Stimulated activated CD4-positive, alpha-beta T cell treated with anti-CD3 and anti-CD28 coated beads, TNF-alpha, amount 100 ng/mL, for 4 hours (primary cell): ENCODE measurements around the gene CNTN1.
"Not testable (repeated sequence)": the region's sequence is repeated elsewhere in the genome, so short reads cannot be mapped to it uniquely, and the experiment has no call there.

ENCODE experiments used
- DNase-seq, 3 experiments: peaks; one replicate each; pipeline ENCODE4 v3.0.0-alpha.2; 2020; ENCODE audit warnings: low read depth in 3 of 3

CNTN1 gene

DNA sequence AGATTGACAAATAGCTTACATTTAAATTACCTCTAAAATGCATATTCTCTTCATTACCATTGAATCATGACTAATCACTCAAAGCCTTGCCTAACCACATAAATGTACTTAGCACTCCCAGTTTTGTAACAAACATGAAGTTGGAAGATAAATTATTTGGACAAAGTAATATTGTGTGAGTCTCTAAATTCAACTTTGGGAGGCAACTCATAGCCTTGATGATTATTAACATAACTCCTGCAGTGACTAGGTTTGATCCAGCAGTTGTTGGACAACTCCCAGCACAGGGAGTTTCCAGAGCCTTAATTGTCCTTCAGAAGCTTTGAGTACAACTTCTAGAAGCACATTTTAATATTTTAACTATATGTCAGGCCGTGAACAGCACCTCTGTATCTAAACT is 342.4 kb downstream of the CNTN1 start:
- no peak for DNase-seq

DNA sequence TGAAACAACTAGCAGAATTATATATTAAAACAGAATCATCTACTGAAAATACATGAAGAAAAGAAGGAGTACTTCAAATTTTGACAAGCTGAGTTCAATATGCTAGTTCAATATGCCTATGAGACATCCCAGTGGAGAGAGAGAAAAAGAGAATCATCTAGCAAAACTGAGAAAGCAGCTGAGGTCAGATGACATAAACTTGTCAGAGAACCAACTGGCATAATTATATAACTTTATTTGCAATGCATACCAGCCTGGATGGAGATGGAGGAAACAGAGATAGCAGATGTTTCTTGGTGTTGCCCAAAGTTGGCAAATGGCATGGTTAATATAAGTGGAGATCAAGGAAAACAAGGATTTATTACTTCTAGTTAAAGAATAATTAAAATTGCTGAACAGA is 347.2 kb downstream of the CNTN1 start:
- no peak for DNase-seq

- DNase-seq: no peak
Measured at GRCh38 chr12:41045509-41045908, 353.3 kb downstream of the CNTN1 start.

- DNase-seq: no peak
Measured at GRCh38 chr12:41049033-41049432, 356.8 kb downstream of the CNTN1 start.

GRCh38 chr12:41051954-41052353 is 359.7 kb downstream of the CNTN1 start:
- DNase-seq: no peak

DNA sequence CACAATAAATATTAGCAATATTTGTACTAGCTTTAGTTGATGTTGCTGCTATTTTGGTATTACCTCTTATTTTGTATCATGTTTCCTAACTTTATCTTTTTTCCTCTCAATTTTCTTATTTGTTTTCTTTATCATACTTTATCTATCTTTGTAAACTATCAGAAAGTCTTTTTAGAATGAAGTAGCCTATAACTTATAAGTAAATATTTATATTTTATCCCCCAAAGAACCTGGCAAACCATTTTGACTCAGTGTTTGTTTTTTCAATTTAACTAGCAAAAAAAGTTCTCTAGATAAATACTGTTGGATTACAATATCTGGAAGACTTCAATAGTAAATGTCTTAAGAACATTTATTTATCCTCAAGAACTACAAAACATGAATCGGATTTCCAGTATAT is 360.2 kb downstream of the CNTN1 start:
- DNase-seq: no peak

DNA sequence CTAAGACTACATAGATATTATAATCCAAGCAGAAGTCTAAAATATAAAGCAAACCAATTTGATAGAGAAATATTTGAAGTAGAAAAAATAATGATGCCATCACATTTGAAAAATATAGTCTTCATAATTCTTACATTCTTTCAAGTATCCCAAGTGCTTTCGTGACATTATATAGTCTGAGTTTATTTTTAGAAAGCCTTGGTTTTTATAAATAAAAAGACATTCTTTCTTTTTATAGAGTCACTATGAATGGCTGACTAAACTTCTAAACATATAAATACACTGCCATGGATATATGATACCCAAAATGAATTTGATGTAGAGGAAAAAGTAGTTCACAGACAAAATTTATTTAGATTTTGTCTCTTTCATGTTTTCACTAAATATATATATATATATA is 360.8 kb downstream of the CNTN1 start:
- DNase-seq: no peak

DNA sequence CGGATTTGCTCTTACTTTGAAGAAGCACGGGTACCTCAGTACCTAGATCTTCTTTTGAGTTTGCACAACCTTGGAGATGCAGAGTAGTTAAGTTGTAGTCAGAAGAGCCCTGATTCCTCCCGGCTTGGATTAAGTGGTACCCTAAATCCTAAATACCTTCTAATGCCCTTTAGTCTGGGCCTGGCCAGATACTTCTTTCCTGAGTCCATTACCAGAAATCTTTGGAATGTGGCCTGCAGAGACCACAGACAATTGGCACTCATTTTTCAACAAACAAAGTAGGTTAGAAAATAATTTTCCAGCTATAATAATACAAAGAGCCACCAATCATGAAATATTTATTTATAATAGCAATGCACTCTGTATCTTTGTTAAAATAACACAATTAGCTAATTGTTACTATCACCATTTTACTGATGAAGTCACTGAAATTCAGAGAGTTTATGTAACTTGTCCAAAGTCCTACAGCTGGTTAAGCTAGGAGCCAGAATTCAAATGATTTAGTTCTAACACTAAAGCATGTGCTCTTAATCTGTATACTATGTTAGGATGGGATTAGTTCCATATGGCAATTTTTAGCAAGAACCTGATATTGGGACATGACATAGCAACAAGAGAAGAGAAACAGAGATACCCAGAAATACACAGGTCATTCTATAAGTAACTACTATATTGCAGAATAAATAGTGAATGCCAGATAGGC is 363.8 kb downstream of the CNTN1 start:
- DNase-seq: no peak

- DNase-seq: no peak
Measured at GRCh38 chr12:41058266-41058665, 366.0 kb downstream of the CNTN1 start.

- DNase-seq: no peak
Measured at GRCh38 chr12:41061192-41061591, 369.0 kb downstream of the CNTN1 start.

DNA sequence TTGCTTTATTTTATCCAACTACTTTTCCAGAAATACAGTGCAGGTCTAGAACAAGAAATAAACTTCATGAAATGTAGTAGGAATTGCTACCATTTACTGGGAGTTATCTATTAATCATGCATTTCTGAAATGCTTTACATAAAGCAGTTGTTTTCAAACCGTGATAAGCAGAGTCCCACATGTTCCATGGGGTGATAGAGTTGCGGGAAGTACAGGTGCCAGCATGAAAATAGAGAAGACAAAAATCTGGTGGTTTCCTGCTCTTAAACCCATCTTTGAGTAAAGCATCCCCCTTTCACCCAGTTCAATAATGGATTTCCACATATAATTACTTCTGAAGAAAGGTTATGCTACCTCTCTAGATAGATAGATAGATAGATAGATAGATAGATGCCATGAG is 372.2 kb downstream of the CNTN1 start:
- no peak for DNase-seq

DNA sequence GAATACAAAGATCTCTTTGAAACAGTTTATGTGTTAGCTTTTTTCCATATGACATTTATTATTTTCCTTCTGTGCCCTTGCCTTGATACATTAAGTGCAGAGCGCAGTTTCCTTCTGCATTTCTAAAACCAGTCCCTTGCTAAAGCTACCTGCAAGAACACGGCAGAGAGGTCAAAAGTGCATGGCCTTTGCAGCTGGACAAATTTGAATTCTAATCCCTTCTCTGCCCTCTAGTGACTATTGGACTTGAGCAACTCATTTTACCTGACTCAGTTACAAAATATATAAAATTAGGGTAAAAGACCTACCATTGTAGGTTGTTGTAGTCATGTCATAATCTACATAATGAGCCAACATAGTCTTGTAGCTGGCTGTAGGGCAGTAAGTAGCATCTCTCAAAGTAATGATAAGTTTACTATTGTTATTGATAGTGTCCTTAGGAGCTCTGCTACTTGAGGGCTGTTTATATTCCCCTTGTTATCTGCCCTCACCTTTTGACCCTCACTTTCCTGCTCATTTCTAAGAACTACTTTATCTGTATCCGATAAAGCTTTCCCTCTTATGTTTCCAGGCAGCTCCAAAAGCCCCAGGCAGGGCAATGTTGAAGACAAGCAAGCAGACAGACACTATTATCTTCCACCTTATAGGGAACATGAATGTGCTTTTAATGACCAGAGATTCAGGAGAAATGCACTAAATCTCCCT is 375.9 kb downstream of the CNTN1 start:
- no peak for DNase-seq

- DNase-seq: no peak
Measured at GRCh38 chr12:41073633-41074472, 381.6 kb downstream of the CNTN1 start.

- DNase-seq: no peak
Measured at GRCh38 chr12:41074473-41074769, 382.2 kb downstream of the CNTN1 start.

GRCh38 chr12:41076114-41076513 is 383.9 kb downstream of the CNTN1 start:
- no peak for DNase-seq

DNA sequence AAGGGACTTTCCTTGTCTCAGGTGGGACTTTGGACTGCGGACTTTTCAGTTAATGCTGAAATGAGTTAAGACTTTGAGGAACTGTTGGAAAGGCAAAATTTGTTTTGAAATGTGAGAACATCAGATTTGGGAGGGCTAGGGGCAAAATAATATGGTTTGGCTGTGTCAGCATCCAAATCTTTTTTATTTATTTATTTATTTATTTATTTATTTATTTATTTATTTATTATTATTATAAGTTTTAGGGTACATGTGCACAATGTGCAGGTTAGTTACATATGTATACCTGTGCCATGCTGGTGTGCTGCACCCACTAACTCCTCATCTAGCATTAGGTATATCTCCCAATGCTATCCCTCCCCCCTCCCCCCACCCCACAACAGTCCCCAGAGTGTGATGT is 389.0 kb downstream of the CNTN1 start:
- not testable (repeated sequence) for DNase-seq

GRCh38 chr12:41089438-41089837 is 397.2 kb downstream of the CNTN1 start:
- no peak for DNase-seq

- DNase-seq: no peak
Measured at GRCh38 chr12:41092115-41092514, 399.9 kb downstream of the CNTN1 start.

GRCh38 chr12:41096797-41097196 is 404.6 kb downstream of the CNTN1 start:
- DNase-seq: no peak

- DNase-seq: no peak
Measured at GRCh38 chr12:41100572-41100971, 408.3 kb downstream of the CNTN1 start.

GRCh38 chr12:41101806-41102205 is 409.6 kb downstream of the CNTN1 start:
- DNase-seq: no peak

GRCh38 chr12:41103614-41104013 is 411.4 kb downstream of the CNTN1 start:
- DNase-seq: no peak

- no peak for DNase-seq
Measured at GRCh38 chr12:41106315-41106714, 414.1 kb downstream of the CNTN1 start.
